Lower lobe of right lung (tissue), 2 donors: ENCODE measurements around the gene FURIN. TPM values are rescaled to one million over a fixed set of nuclear protein-coding genes. Genes with fewer than 3 reads are reported as not detected.

ENCODE experiments used
- ATAC-seq, 2 donors: fragments of 200-7000 bp; cut with Tn5 transposase; one replicate each; pipeline ENCODE4 v1.9.1; 2020 to 2022; ENCODE audit warnings: mild to moderate bottlenecking in 2 of 2, moderate library complexity in 2 of 2
- DNase-seq: peaks from one replicate; pipeline ENCODE4 v3.0.0-alpha.2; 2020
- H3K27ac ChIP-seq: fragments of 200-600 bp; one replicate; pipeline ENCODE4 v1.8.0; 2022
- H3K27me3 ChIP-seq: fragments of 200-600 bp; one replicate; pipeline ENCODE4 v1.8.0; 2022; ENCODE audit warnings: low read depth
- H3K36me3 ChIP-seq: fragments of 200-600 bp; one replicate; pipeline ENCODE4 v1.8.0; 2022; ENCODE audit warnings: mild to moderate bottlenecking
- H3K4me1 ChIP-seq: fragments of 200-600 bp; one replicate; pipeline ENCODE4 v1.8.0; 2022
- H3K4me3 ChIP-seq: fragments of 200-600 bp; one replicate; pipeline ENCODE4 v1.8.0; 2022; ENCODE audit warnings: mild to moderate bottlenecking
- H3K9me3 ChIP-seq: fragments of 200-600 bp; one replicate; pipeline ENCODE4 v1.8.0; 2022
- intact Hi-C: fragments of 100-400 bp; cut with DNase I; formaldehyde crosslinking; loops from one replicate; pipeline ENCODE4 v1.11.0; 2022
- total RNA-seq: library from RNA; stranded (reverse); fragmentation: NEBNext Ultra II Directional; extraction: Animal tissue kit (Norgen Biotek cat#: 25700); gene quantifications from one replicate; pipeline ENCODE4 v1.2.1, GENCODE V29; 2021
- TF ChIP-seq, protein P1 (sequence below): fragments of 200-600 bp; IDR thresholded peaks from one replicate; pipeline ENCODE4 v1.8.0; 2022; ENCODE audit warnings: antibody characterized with exemption, mild to moderate bottlenecking
- donor health status: DM: no; HTN: yes; CAD: no; lungs with severe emphysema.

The FURIN gene
- total RNA-seq, 1 donor from 2014 or later: 86.5 TPM

DNA sequence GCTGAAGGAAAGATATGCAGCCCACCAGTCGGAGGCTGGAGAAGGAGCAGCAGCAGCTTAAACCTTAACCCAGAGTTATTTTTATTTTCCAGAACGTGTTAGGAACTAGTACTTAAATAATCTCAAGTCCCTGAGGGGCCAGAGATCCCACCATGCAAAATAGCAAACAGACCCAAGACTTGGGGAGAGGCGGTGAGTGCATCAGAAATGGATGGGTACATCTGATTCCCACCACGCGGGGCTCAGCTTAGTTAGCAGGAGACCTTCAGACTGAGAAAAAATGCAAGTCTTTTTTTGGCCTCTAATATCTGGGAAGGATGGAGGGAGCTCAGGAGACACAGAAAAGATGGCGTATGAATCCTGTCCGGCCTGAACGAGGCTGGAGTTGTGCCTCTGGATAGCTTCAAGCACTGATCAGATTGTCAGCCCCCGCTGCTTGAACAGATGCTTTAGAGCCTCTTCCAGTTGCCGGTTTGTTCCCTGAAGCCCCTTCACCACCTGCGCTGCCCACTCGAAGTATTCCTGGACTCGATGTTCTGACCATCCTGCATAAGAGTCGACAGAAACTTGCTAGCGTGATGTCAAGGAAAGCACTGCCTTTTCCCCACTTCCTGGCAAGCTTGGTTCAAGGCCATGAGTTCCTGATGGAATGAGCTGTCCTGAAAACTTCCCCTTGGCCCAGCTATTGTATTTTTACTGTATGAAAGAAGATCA lies 62.6 kb downstream of the FURIN start:
- TF ChIP-seq, protein P1, sequence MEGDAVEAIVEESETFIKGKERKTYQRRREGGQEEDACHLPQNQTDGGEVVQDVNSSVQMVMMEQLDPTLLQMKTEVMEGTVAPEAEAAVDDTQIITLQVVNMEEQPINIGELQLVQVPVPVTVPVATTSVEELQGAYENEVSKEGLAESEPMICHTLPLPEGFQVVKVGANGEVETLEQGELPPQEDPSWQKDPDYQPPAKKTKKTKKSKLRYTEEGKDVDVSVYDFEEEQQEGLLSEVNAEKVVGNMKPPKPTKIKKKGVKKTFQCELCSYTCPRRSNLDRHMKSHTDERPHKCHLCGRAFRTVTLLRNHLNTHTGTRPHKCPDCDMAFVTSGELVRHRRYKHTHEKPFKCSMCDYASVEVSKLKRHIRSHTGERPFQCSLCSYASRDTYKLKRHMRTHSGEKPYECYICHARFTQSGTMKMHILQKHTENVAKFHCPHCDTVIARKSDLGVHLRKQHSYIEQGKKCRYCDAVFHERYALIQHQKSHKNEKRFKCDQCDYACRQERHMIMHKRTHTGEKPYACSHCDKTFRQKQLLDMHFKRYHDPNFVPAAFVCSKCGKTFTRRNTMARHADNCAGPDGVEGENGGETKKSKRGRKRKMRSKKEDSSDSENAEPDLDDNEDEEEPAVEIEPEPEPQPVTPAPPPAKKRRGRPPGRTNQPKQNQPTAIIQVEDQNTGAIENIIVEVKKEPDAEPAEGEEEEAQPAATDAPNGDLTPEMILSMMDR: no peak
- Histone ChIP-seq H3K9me3 (no peaks in the 10 kb centered on the region), H3K36me3 (no peaks in the 10 kb centered on the region), H3K4me1 (peaks cover 54% of the 10 kb centered on the region), H3K27me3 (no peaks in the 10 kb centered on the region), H3K27ac (peak overlapping the region; percentile 96), H3K4me3 (peak overlapping the region; percentile 93)
- no peak for DNase-seq
- ATAC-seq: no peak
- intact Hi-C loops: no loop called here

DNA sequence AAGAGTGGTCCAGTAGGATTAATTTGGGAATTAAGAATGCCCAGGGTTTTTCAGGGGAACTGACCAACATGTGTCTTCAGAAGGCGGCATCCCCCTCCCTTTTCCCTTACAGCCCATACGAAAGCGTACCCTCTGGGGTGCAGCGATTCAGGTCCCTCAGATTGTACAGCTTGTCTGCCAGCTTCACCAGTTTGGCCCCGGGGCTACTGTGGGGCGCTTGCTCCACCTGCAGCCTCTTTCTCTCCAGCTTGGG lies 63.1 kb downstream of the FURIN start:
- Histone ChIP-seq H3K27me3 (no peaks in the 10 kb centered on the region), H3K4me3 (peak overlapping the region; percentile 93), H3K4me1 (peaks cover 59% of the 10 kb centered on the region), H3K36me3 (no peaks in the 10 kb centered on the region), H3K27ac (peak overlapping the region; percentile 96), H3K9me3 (no peaks in the 10 kb centered on the region)
- ATAC-seq (no peak), DNase-seq (no peak)
- intact Hi-C loops: no loop called here
- TF ChIP-seq, protein P1: no peak

DNA sequence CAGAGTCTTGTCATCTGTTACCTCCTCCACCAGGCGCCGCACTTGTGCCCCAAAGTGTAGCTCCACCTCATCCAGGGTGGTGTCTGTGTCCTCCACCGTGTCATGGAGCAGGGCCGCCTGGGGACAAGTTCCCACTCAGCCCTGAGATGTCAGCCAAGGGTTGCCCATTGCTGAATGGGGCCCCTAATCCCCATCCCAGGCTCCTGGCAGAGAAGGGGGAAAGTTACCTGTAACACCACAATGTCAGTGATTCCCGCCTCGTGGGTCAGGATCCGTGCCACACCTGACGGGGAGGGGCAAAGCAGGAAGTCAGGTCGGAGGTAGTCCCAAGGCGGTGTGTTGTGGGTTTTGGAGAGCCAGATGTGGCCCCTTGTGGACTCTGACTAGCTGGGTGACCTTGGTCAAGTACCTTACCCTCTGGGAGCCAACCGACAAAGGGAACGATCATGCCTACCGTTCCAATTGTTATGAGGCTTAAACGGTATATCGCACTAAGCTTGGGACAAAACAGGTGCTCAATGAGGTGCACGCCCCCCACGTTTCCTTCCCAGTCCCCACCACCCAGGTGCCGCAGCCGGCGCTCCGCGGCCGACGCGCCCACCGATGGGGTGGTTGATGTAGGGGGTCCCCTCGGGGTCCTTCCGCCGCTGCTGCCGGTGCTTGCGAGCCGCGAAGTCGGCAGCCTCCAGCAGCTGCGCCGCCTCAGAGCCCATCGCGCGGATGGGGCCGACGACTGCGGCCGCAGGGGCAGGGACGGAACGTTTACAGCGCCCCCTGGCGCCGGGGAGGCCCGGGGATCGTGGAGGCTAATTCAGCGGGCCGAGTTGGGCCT lies 63.7 kb downstream of the FURIN start, which contains the start of gene HDDC3:
HDDC3 (minus strand) TSS at position 722 of the 832 bp plus-strand sequence; CDS start at position 713, 9 bp downstream.
- peak; percentile 77 to 83 for ATAC-seq
- Histone ChIP-seq H3K4me1 (peaks cover 62% of the 10 kb centered on the region), H3K36me3 (no peaks in the 10 kb centered on the region)

DNA sequence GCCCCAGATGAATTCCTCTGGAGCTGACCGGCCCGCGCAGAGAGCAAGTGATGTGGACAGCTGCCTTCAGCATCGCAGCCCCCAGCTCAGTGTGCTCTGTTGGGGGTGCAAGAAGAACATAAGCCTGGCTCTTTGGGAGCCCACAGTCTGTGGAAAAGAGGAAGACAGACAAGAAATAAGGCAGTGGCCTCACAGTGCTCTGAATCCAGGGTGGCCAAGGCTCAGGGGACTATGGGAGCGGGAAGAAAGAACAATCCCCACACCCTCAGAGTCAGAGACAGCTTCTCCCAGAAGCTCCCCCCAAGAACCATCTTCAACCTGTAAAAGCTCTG lies 64.2 kb downstream of the FURIN start:
- Histone ChIP-seq H3K4me1 (peaks cover 62% of the 10 kb centered on the region), H3K27me3 (no peaks in the 10 kb centered on the region), H3K4me3 (peak overlapping the region; percentile 93), H3K36me3 (peaks cover 4% of the 10 kb centered on the region), H3K9me3 (no peaks in the 10 kb centered on the region), H3K27ac (peak overlapping the region; percentile 96)
- no peak for DNase-seq
- intact Hi-C loops: no loop called here
- no peak for ATAC-seq
- TF ChIP-seq, protein P1: no peak

More for the DNA sequence above, 63.7 kb downstream of the FURIN start, which contains the start of gene HDDC3:
- no peaks in the 10 kb centered on the region for H3K27me3 ChIP-seq
- H3K4me3 ChIP-seq: peak within 1 kb of the TSS; percentile 93
- intact Hi-C loops: no loop called here
- H3K27ac ChIP-seq: peak within 1 kb of the TSS; percentile 96
- TF ChIP-seq, protein P1: peak; percentile 99
- no peaks in the 10 kb centered on the region for H3K9me3 ChIP-seq
- peak; percentile 94 for DNase-seq

Other genes starting within 250 kb of the FURIN start
- gene BLM, start 151.2 kb upstream of the FURIN start, total RNA-seq: 2.0 TPM
- 51.0 TPM for gene FES, start 15.9 kb downstream of the FURIN start, total RNA-seq
- 96.9 TPM for gene MAN2A2, start 34.7 kb downstream of the FURIN start, total RNA-seq
- 16.0 TPM for gene HDDC3, start 64.0 kb downstream of the FURIN start, total RNA-seq
- gene UNC45A, start 66.7 kb downstream of the FURIN start, total RNA-seq: 50.4 TPM
- gene RCCD1, start 86.3 kb downstream of the FURIN start, total RNA-seq: 10.3 TPM
- gene PRC1, start 125.9 kb downstream of the FURIN start, total RNA-seq: 6.7 TPM
- gene VPS33B, start 154.0 kb downstream of the FURIN start, total RNA-seq: 13.3 TPM
- gene SV2B, start 231.7 kb downstream of the FURIN start, total RNA-seq: 1.2 TPM